ENCODE data around the gene TAC1. TPM values are rescaled to one million over a fixed set of nuclear protein-coding genes. Genes with fewer than 3 reads are reported as not detected.
A peak's percentile ranks its signal among the peaks of the same experiment; 100 is the strongest.

Gene TAC1
- 0.68 and 0.84 TPM in 2 replicates for total RNA-seq (ENCODE audit: low replicate concordance)

DNA sequence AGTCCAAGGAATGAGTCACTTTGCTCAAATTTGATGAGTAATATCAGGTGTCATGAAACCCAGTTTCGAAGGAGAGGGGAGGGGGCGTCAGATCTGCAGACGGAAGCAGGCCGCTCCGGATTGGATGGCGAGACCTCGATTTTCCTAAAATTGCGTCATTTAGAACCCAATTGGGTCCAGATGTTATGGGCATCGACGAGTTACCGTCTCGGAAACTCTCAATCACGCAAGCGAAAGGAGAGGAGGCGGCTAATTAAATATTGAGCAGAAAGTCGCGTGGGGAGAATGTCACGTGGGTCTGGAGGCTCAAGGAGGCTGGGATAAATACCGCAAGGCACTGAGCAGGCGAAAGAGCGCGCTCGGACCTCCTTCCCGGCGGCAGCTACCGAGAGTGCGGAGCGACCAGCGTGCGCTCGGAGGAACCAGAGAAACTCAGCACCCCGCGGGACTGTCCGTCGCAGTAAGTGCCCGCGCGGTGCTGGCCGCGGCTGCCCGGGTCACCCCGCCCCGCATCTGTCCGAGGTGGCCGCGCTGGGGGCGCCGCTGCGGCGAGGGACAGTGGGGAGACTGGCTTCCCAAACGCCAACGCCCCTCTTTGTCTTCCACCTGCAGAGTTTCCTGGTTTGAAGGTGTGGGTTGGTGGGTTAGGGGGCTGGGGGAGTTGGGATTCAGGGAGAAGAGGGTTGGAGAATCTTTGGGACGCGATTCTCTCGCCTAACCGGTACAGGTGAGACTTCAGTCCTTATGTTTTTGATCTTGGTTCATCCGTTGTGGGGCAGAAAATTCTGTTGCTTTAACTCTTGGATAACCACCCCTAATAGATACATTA lies at the start of gene TAC1:
Gene TAC1, plus strand, starts transcription at position 351 of the 829 bp plus-strand sequence. CDS start 527 bp downstream, outside the sequence.
- H3K4me3 ChIP-seq = peak within 1 kb of the TSS; percentile 52
- H3K27ac Mint-ChIP-seq = no peak within 1 kb of the TSS
- H3K27me3 Mint-ChIP-seq (ENCODE audit: insufficient read depth, low read depth) = peaks cover 49% of the 10 kb centered on the region
- peaks cover 16% of the 10 kb centered on the region for H3K4me1 ChIP-seq
- H4K20me1 ChIP-seq (ENCODE audit: low read depth) = no peaks in the 10 kb centered on the region
- peak within 1 kb of the TSS; percentile 96 for H3K4me2 ChIP-seq
- H3K9me3 ChIP-seq (ENCODE audit: low read depth) = no peaks in the 10 kb centered on the region
- TF ChIP-seq EZH2phosphoT487 (IDR thresholded peaks at IDR 0.05) = peak; percentile 42
- TF ChIP-seq, protein P1, sequence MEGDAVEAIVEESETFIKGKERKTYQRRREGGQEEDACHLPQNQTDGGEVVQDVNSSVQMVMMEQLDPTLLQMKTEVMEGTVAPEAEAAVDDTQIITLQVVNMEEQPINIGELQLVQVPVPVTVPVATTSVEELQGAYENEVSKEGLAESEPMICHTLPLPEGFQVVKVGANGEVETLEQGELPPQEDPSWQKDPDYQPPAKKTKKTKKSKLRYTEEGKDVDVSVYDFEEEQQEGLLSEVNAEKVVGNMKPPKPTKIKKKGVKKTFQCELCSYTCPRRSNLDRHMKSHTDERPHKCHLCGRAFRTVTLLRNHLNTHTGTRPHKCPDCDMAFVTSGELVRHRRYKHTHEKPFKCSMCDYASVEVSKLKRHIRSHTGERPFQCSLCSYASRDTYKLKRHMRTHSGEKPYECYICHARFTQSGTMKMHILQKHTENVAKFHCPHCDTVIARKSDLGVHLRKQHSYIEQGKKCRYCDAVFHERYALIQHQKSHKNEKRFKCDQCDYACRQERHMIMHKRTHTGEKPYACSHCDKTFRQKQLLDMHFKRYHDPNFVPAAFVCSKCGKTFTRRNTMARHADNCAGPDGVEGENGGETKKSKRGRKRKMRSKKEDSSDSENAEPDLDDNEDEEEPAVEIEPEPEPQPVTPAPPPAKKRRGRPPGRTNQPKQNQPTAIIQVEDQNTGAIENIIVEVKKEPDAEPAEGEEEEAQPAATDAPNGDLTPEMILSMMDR (IDR thresholded peaks at IDR 0.05) = no peak
- TF ChIP-seq EZH2 (IDR thresholded peaks at IDR 0.05) = peak; percentile 52
- peaks cover 21% of the 10 kb centered on the region for H3K4me1 Mint-ChIP-seq
- H3F3A ChIP-seq (ENCODE audit: low read depth) = peaks cover 12% of the 10 kb centered on the region
- H3K27ac ChIP-seq = no peak within 1 kb of the TSS
- H3K27me3 ChIP-seq = peaks cover 99% of the 10 kb centered on the region
- DNase-seq (ENCODE audit: low spot score) = peak; percentile 79
- peak within 1 kb of the TSS; percentile 85 for H3K4me3 Mint-ChIP-seq
- H3K36me3 ChIP-seq = no peaks in the 10 kb centered on the region
- peak within 1 kb of the TSS; percentile 90 for H2AFZ ChIP-seq (replicated peaks)
- no peaks in the 10 kb centered on the region for H3K9me3 Mint-ChIP-seq
- no peak within 1 kb of the TSS for H3K9ac ChIP-seq
- H3K79me2 ChIP-seq (ENCODE audit: low read depth) = no peaks in the 10 kb centered on the region
- H3K36me3 Mint-ChIP-seq = no peaks in the 10 kb centered on the region

DNA sequence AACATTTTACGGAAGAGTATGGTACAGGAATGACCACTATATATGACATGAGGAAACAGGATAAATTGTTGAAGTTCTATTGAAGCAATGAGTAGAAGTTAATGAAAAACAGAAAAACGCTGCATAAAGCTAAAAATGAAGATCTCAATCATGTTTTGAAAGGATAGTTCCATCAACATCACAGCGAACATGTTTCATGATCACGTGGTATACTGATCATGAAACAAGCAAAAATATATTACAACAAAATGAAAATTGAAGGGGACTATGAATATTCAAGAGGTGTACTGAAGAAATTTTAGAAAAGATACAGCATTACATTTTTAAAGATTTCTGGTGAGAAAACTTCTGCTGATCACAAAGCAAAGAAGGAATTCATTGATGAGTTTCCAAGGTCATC lies 45.9 kb upstream of the TAC1 start:
- Mint-ChIP-seq H3K27me3 (ENCODE audit: insufficient read depth, low read depth) (no peaks in the 10 kb centered on the region), H3K27ac (no peak overlapping the region), H3K9me3 (no peaks in the 10 kb centered on the region), H3K4me1 (no peaks in the 10 kb centered on the region), H3K36me3 (no peaks in the 10 kb centered on the region), H3K4me3 (no peak overlapping the region)
- Histone ChIP-seq H3K36me3 (no peaks in the 10 kb centered on the region), H3K9ac (no peak overlapping the region), H2AFZ (replicated peaks) (no peak overlapping the region), H3K27ac (no peak overlapping the region), H4K20me1 (ENCODE audit: low read depth) (no peaks in the 10 kb centered on the region), H3K4me2 (no peak overlapping the region), H3K79me2 (ENCODE audit: low read depth) (no peaks in the 10 kb centered on the region), H3K9me3 (ENCODE audit: low read depth) (no peaks in the 10 kb centered on the region), H3K27me3 (no peaks in the 10 kb centered on the region), H3K4me1 (no peaks in the 10 kb centered on the region), H3K4me3 (no peak overlapping the region), H3F3A (ENCODE audit: low read depth) (no peaks in the 10 kb centered on the region)
- no peak for DNase-seq (ENCODE audit: low spot score)
- TF ChIP-seq EZH2phosphoT487 (IDR thresholded peaks at IDR 0.05) (no peak), EZH2 (IDR thresholded peaks at IDR 0.05) (no peak)
- TF ChIP-seq, protein P1 (IDR thresholded peaks at IDR 0.05) = no peak

DNA sequence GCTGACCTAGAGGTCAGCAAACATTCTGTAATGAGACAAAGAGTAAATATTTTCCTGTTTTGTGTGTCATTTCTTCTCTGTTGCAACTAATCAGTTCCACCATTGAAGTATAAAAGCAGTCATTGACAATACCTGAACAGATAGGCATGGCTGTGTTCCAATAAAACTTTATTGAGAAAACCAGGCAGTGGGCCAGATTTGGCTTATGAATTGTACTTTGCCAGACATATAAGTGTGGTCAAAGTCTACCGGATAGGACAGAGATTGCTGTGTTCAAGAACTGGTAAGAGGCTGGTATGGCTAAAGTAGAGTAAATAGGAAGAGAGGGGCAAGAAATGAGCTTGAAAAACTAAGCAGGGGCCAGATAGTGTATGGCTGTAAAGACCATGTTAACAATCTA lies 38.3 kb upstream of the TAC1 start:
- no peaks in the 10 kb centered on the region for H3K36me3 ChIP-seq
- H3K4me2 ChIP-seq = no peak overlapping the region
- no peak for DNase-seq (ENCODE audit: low spot score)
- Mint-ChIP-seq H3K36me3 (no peaks in the 10 kb centered on the region), H3K4me3 (no peak overlapping the region), H3K9me3 (no peaks in the 10 kb centered on the region), H3K4me1 (no peaks in the 10 kb centered on the region), H3K27ac (no peak overlapping the region), H3K27me3 (ENCODE audit: insufficient read depth, low read depth) (no peaks in the 10 kb centered on the region)
- H4K20me1 ChIP-seq (ENCODE audit: low read depth) = no peaks in the 10 kb centered on the region
- no peak overlapping the region for H3K4me3 ChIP-seq
- H3F3A ChIP-seq (ENCODE audit: low read depth) = no peaks in the 10 kb centered on the region
- H2AFZ ChIP-seq (replicated peaks) = no peak overlapping the region
- peaks cover 11% of the 10 kb centered on the region for H3K4me1 ChIP-seq
- no peak overlapping the region for H3K9ac ChIP-seq
- H3K9me3 ChIP-seq (ENCODE audit: low read depth) = no peaks in the 10 kb centered on the region
- H3K79me2 ChIP-seq (ENCODE audit: low read depth) = no peaks in the 10 kb centered on the region
- TF ChIP-seq EZH2 (IDR thresholded peaks at IDR 0.05) (no peak), EZH2phosphoT487 (IDR thresholded peaks at IDR 0.05) (no peak)
- TF ChIP-seq, protein P1 (IDR thresholded peaks at IDR 0.05) = no peak
- H3K27ac ChIP-seq = no peak overlapping the region
- H3K27me3 ChIP-seq = no peaks in the 10 kb centered on the region

All from neural progenitor cell (in vitro differentiated cells).